ENCODE data around the gene RAB36.

RAB36 gene

DNA sequence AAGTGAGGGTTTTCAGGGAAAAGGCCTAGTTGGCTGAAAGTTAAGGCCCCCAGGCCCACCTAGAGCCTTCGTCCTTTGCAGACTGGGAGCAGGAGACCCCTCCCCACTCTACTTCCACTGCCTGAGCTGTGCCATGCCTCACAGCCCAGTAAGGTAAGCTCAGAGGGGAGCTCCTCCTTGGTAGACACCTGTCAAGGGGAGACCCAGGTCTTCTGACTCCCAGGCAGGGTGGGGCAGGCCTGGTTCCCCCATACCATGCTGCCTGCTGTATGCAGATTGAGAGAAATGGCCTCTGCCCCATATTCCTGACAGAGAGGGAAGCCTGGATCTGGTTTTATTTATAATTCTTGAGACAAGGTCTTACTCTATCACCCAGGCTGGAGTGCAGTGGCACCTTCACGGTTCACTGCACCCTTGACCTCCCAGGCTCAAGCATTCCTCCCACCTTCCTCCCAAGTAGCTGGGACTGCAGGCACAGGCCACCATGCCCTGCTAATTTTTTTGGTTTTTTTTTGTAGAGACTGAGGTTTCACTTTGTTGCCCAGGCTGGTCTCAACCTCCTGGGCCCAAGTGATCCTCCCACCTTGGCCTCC is 697 bp downstream of the RAB36 start:
- DNase-seq (ENCODE audit: extremely low read depth, low read depth), result no peak
- TF ChIP-seq CTCF (IDR thresholded peaks at IDR 0.05; ENCODE audit: low read depth, low read length), result no peak

DNA sequence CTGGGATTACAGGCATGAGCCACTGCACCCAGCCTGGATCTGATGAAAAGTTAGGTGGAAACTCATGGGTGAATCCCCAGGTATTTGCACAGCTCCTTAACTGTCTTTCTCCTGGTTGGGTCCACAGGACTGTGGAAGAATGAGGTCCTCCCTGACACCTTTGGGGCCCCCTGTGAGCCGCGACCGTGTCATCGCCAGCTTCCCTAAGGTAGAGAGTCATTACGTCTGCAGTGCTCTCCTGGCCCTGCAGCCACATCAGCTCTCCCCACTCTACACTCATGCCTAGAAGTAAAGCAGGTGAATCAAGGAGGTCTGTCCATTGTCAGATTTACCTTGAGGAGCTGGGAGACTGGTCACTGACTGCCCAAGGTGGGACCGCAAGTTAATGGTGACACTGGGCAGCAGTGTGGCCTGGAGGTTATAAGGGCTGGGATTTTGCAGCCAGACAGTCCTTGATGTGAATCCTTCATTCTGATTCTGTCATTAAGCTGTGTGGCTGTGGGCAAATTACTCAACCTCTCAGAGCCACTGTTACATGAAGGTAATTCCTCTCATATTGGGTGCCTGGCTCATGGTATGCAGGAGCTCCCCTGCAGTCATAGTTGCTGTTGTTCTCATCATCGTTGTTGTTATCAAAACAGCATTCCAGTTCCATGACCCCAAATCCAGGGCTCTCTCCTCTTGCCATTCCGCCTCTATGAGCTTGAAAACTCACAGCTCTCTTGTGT is 1.4 kb downstream of the RAB36 start:
- no peak for DNase-seq (ENCODE audit: extremely low read depth, low read depth)
- TF ChIP-seq CTCF (IDR thresholded peaks at IDR 0.05; ENCODE audit: low read depth, low read length), result no peak

- no peak for TF ChIP-seq CTCF (IDR thresholded peaks at IDR 0.05; ENCODE audit: low read depth, low read length)
- no peak for DNase-seq (ENCODE audit: extremely low read depth, low read depth)
Observed at GRCh38 chr22:23147617-23148387, 2.5 kb downstream of the RAB36 start.

DNA sequence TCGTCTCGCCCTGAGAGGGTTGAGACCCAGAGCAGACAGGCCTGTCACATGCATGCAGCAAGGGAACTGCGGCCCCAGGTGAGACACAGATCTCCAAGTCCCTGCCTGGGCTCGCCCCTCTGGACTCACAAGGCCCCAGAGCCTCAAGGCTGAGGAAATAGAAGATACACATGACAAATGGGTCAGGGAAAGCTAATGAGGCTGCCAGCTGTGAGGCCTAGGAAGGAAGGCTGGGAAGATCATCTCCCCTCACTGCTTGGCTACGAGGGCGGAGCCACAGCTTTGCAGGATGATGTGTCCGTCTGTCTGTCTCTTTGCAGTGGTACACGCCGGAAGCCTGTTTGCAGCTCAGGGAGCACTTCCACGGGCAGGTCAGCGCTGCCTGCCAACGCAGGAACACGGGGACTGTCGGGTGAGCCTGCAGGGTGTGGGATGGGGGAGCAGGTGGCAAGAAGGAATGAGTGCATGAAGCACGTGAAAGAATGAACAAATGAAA is 4.5 kb downstream of the RAB36 start:
- no peak for DNase-seq (ENCODE audit: extremely low read depth, low read depth)
- TF ChIP-seq CTCF (IDR thresholded peaks at IDR 0.05; ENCODE audit: low read depth, low read length), result no peak

DNA sequence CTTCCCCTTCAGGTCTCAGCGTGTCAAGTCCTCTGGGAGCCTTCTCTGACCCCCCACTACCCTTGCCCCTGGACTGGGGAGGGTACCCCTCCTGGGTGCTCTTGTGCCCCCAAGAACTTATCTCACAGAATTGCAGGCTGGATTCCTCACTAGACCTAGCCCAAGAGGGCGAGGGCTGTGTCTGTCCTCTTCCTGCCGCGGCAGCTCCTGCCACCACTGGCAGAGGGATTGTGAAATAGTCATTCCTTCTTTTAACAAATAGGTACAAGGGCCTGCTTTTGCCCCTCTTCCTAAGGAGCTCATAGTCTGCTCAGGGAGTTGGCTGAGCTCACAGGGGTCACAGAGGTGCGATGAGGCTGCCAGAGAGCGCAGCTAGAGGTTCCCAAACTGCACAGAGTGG is 5.5 kb downstream of the RAB36 start:
- no peak for TF ChIP-seq CTCF (IDR thresholded peaks at IDR 0.05; ENCODE audit: low read depth, low read length)

GRCh38 chr22:23151827-23152226 is 6.5 kb downstream of the RAB36 start:
- TF ChIP-seq CTCF (IDR thresholded peaks at IDR 0.05; ENCODE audit: low read depth, low read length), result no peak
- DNase-seq (ENCODE audit: extremely low read depth, low read depth), result no peak

More for the DNA sequence above, 5.5 kb downstream of the RAB36 start:
- no peak for DNase-seq (ENCODE audit: extremely low read depth, low read depth)
